Measurements from ENCODE around the gene RBKS. TPM values are rescaled to one million over a fixed set of nuclear protein-coding genes. Genes with fewer than 3 reads are reported as not detected.
A peak's percentile ranks its signal among the peaks of the same experiment; 100 is the strongest.

RBKS gene
- total RNA-seq, 1 donor, result 12.1 TPM

GRCh38 chr2:27839022-27839618 is 51.1 kb downstream of the RBKS start:
- peaks cover 6% of the 10 kb centered on the region for H3K4me1 ChIP-seq (ENCODE audit: insufficient read depth, low read length)
- H3K4me3 ChIP-seq (ENCODE audit: low read length), result no peak overlapping the region
- no peaks in the 10 kb centered on the region for H3K9me3 ChIP-seq (ENCODE audit: low read depth, low read length)
- no peaks in the 10 kb centered on the region for H3K27me3 ChIP-seq (ENCODE audit: insufficient read depth, low read length)

GRCh38 chr2:27838502-27838901 is 51.7 kb downstream of the RBKS start:
- H3K27me3 ChIP-seq (ENCODE audit: insufficient read depth, low read length), result no peaks in the 10 kb centered on the region
- no peak overlapping the region for H3K4me3 ChIP-seq (ENCODE audit: low read length)
- H3K4me1 ChIP-seq (ENCODE audit: insufficient read depth, low read length), result peaks cover 12% of the 10 kb centered on the region
- no peaks in the 10 kb centered on the region for H3K9me3 ChIP-seq (ENCODE audit: low read depth, low read length)

DNA sequence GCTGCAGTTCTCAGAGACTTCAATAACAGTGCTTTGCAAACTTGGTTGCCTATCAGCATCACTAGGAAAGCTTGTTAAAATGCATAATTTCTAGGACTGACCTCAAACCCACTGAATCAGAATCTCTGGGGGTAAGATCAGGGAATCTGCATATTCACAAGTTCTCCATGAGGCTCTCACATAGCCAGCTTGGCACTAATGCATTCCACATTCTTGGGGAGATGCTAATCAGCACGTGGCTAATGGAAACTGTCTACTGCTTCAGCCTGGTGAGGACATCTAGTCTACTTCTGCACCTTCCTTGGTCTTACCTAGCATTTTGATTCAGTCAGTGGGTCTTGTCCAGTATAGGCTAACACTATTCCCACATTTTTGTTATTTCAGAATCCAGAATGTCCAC is 56.3 kb downstream of the RBKS start:
- Histone ChIP-seq H3K4me1 (ENCODE audit: insufficient read depth, low read length) (peaks cover 45% of the 10 kb centered on the region), H3K4me3 (ENCODE audit: low read length) (no peak overlapping the region)

DNA sequence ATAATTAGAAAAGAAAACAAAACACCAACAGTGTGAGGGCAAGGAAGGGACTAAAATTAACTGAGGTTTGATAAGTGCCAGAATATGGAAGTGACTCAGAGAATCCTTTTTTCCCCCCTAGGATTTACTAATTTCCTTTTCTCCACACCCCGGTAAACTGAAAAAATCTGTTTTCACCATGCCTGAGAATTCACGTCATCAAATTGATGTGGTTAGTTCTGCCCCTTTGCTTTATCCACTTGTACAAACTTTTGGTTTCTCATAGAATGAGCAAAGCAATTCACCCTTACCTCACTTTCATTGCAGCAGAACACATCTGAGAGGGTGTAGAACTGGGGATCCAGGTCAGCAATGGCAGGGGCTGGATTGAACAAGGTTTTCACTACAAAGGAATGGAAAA is 57.8 kb downstream of the RBKS start:
- H3K9me3 ChIP-seq (ENCODE audit: low read depth, low read length), result no peaks in the 10 kb centered on the region
- H3K4me3 ChIP-seq (ENCODE audit: low read length), result no peak overlapping the region
- peaks cover 46% of the 10 kb centered on the region for H3K4me1 ChIP-seq (ENCODE audit: insufficient read depth, low read length)
- no peaks in the 10 kb centered on the region for H3K27me3 ChIP-seq (ENCODE audit: insufficient read depth, low read length)

More for the DNA sequence above, 56.3 kb downstream of the RBKS start:
- H3K9me3 ChIP-seq (ENCODE audit: low read depth, low read length), result no peaks in the 10 kb centered on the region
- no peaks in the 10 kb centered on the region for H3K27me3 ChIP-seq (ENCODE audit: insufficient read depth, low read length)

DNA sequence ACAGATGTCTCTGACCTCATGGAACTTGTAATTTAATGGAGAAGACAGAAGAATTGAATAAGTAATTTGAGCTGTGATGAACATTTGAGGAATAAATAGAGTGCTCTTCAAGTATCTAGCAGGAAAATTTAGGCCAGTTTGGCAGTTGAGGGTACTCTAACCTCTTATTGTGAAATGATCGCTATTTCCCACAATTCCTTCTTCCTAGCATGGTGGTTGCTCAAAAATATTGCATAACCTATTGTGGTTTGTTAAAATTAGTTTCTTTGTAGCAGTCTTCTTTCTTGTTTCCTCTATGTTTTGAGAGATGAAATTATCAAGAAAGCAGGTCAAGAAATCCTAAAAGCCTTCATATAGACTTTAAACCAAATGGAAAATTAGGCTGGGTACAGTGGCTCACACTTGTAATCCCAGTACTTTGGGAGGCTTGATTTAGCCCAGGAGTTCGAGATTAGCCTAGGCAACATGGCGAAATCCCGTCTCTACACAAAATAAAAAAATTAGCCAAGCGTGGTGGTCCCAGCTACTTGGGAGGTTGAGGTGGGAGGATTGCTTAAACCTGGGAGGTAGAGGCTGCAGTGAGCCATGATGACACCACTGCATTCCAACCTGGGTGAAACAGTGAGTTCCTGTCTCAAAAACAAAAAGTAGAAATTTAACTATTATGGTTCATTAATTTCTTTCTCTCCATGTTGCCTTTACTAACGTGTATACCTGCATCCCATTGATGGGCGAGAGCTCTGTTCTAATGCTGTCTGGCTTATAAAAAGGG is 58.7 kb downstream of the RBKS start:
- H3K4me1 ChIP-seq (ENCODE audit: insufficient read depth, low read length), result peaks cover 48% of the 10 kb centered on the region
- peak overlapping the region; percentile 10 for H3K4me3 ChIP-seq (ENCODE audit: low read length)
- H3K9me3 ChIP-seq (ENCODE audit: low read depth, low read length), result no peaks in the 10 kb centered on the region
- H3K27me3 ChIP-seq (ENCODE audit: insufficient read depth, low read length), result no peaks in the 10 kb centered on the region

GRCh38 chr2:27830656-27831055 is 59.5 kb downstream of the RBKS start:
- H3K4me3 ChIP-seq (ENCODE audit: low read length), result no peak overlapping the region
- no peaks in the 10 kb centered on the region for H3K27me3 ChIP-seq (ENCODE audit: insufficient read depth, low read length)
- H3K4me1 ChIP-seq (ENCODE audit: insufficient read depth, low read length), result peaks cover 49% of the 10 kb centered on the region
- no peaks in the 10 kb centered on the region for H3K9me3 ChIP-seq (ENCODE audit: low read depth, low read length)

DNA sequence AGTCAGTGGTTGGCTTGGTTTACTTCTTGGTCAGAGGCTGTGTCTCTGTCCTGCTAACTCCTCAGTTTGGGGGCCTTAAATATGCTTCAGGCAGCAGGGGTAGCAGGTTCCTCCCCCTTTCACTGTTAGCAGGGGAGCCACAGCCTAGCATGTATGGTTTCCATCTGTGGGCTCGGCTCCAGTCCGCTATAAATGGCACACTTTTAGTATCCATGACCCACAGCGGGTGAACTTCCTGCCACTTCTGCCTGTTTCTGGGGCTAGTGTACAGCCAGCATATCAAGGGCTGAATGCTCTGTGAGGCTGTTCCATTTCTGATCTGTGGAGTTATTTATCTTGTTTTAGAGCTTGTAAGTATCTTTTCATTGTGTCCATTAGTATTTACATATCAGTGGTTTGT is 60.4 kb downstream of the RBKS start:
- Histone ChIP-seq H3K27me3 (ENCODE audit: insufficient read depth, low read length) (no peaks in the 10 kb centered on the region), H3K9me3 (ENCODE audit: low read depth, low read length) (no peaks in the 10 kb centered on the region), H3K4me3 (ENCODE audit: low read length) (no peak overlapping the region), H3K4me1 (ENCODE audit: insufficient read depth, low read length) (peaks cover 52% of the 10 kb centered on the region)

- H3K4me1 ChIP-seq (ENCODE audit: insufficient read depth, low read length), result peaks cover 43% of the 10 kb centered on the region
- no peak overlapping the region for H3K4me3 ChIP-seq (ENCODE audit: low read length)
- no peaks in the 10 kb centered on the region for H3K27me3 ChIP-seq (ENCODE audit: insufficient read depth, low read length)
- peaks cover 5% of the 10 kb centered on the region for H3K9me3 ChIP-seq (ENCODE audit: low read depth, low read length)
Observed at GRCh38 chr2:27828305-27828704, 61.9 kb downstream of the RBKS start.

- H3K9me3 ChIP-seq (ENCODE audit: low read depth, low read length), result peaks cover 5% of the 10 kb centered on the region
- H3K4me1 ChIP-seq (ENCODE audit: insufficient read depth, low read length), result peaks cover 9% of the 10 kb centered on the region
- H3K27me3 ChIP-seq (ENCODE audit: insufficient read depth, low read length), result no peaks in the 10 kb centered on the region
- no peak overlapping the region for H3K4me3 ChIP-seq (ENCODE audit: low read length)
Observed at GRCh38 chr2:27824401-27824800, 65.8 kb downstream of the RBKS start.

GRCh38 chr2:27823569-27823968 is 66.6 kb downstream of the RBKS start:
- H3K9me3 ChIP-seq (ENCODE audit: low read depth, low read length), result peaks cover 5% of the 10 kb centered on the region
- H3K4me3 ChIP-seq (ENCODE audit: low read length), result no peak overlapping the region
- H3K4me1 ChIP-seq (ENCODE audit: insufficient read depth, low read length), result peaks cover 7% of the 10 kb centered on the region
- no peaks in the 10 kb centered on the region for H3K27me3 ChIP-seq (ENCODE audit: insufficient read depth, low read length)

- Histone ChIP-seq H3K9me3 (ENCODE audit: low read depth, low read length) (peaks cover 5% of the 10 kb centered on the region), H3K27me3 (ENCODE audit: insufficient read depth, low read length) (no peaks in the 10 kb centered on the region), H3K4me1 (ENCODE audit: insufficient read depth, low read length) (peaks cover 7% of the 10 kb centered on the region), H3K4me3 (ENCODE audit: low read length) (no peak overlapping the region)
Observed at GRCh38 chr2:27823135-27823534, 67.1 kb downstream of the RBKS start.

- H3K27me3 ChIP-seq (ENCODE audit: insufficient read depth, low read length), result no peaks in the 10 kb centered on the region
- H3K4me3 ChIP-seq (ENCODE audit: low read length), result no peak overlapping the region
- H3K9me3 ChIP-seq (ENCODE audit: low read depth, low read length), result peaks cover 5% of the 10 kb centered on the region
- peaks cover 4% of the 10 kb centered on the region for H3K4me1 ChIP-seq (ENCODE audit: insufficient read depth, low read length)
Observed at GRCh38 chr2:27822049-27822448, 68.1 kb downstream of the RBKS start.

DNA sequence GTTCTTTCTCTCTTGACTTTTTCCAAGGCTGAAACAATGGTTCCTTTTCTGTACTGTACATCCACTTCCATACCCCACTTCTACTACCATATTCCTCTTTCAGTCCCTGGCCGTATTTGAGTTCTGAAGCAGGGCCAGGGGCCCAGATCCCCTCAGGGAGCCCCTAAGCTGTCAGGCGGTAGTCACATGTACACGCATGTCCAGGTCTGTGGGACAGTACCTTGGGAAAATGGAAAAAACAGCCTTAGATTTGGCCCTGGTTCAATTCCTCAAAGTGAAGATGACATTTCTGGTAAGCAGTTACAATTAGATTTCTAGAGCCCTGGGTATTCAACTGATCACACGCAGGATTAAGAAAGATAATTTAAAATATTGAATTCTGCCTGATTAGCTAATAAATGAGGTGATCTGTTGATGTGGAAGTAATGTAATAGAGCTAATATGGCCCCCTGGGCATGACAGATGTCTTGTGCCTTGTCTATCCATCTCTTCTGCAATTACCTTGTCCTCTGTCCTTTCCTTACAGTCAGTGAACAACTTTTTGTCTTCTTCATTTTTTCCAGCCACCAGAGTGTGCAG is 74.2 kb downstream of the RBKS start:
- Histone ChIP-seq H3K4me3 (ENCODE audit: low read length) (no peak overlapping the region), H3K4me1 (ENCODE audit: insufficient read depth, low read length) (peaks cover 21% of the 10 kb centered on the region), H3K27me3 (ENCODE audit: insufficient read depth, low read length) (no peaks in the 10 kb centered on the region), H3K9me3 (ENCODE audit: low read depth, low read length) (no peaks in the 10 kb centered on the region)

DNA sequence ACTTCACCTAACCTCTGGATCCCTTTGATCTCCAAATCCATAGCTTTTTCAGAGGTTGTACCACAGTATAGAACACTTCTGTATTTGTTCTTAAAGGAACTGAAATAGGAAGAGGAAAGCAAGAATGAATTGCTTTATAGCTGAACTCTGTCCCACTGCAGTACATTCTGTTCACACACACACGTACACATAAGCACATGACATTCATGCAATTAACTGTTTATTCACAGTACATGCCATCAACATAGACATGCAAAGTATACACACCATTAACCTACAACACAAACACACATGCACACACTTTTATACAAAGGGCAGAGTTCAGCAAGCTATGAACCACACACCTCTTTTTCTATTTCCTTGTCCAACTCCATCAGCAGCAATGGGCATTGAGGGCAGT is 75.4 kb downstream of the RBKS start:
- no peaks in the 10 kb centered on the region for H3K9me3 ChIP-seq (ENCODE audit: low read depth, low read length)
- H3K4me3 ChIP-seq (ENCODE audit: low read length), result no peak overlapping the region
- no peaks in the 10 kb centered on the region for H3K27me3 ChIP-seq (ENCODE audit: insufficient read depth, low read length)
- peaks cover 33% of the 10 kb centered on the region for H3K4me1 ChIP-seq (ENCODE audit: insufficient read depth, low read length)

DNA sequence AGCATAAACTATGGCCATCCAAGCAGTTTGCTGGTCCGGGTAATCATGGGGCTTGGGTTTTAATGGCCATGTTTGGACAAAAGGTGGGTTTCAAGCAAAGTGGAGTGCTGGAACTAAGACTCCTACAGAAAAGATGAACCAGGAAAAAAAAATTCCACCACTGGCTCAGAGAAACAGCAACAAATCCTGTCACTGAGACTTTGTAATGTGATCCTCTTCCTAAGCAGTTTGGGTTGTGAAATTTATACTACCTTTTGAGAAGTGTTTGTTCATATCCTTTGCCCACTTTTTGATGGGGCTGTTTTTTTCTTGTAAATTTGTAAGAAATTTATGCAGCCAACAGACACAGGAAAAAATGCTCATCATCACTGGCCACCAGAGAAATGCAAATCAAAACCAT is 78.4 kb downstream of the RBKS start:
- Histone ChIP-seq H3K4me1 (ENCODE audit: insufficient read depth, low read length) (peaks cover 48% of the 10 kb centered on the region), H3K9me3 (ENCODE audit: low read depth, low read length) (no peaks in the 10 kb centered on the region), H3K27me3 (ENCODE audit: insufficient read depth, low read length) (no peaks in the 10 kb centered on the region), H3K4me3 (ENCODE audit: low read length) (no peak overlapping the region)

DNA sequence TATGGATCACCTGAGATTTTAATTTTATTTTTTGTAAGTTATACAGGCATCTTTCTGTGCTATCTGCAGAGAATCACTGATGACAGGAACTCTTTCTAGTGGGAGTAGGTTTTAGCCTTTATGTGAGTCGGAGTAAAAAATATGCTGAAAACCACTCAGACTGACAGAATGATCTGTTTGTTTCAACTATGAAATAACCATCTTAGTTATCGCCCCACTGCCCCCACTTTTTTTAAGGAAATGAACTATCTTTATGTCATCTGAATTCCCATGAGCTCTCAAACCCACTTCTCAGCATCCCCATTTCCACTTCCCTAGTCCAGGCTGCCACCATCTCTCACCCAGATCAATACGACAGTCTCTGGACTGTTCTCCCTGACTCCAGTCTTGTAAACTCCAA is 79.7 kb downstream of the RBKS start:
- Histone ChIP-seq H3K9me3 (ENCODE audit: low read depth, low read length) (no peaks in the 10 kb centered on the region), H3K4me1 (ENCODE audit: insufficient read depth, low read length) (peaks cover 60% of the 10 kb centered on the region), H3K27me3 (ENCODE audit: insufficient read depth, low read length) (no peaks in the 10 kb centered on the region), H3K4me3 (ENCODE audit: low read length) (no peak overlapping the region)

All from mononuclear cell (primary cell).